GM11168 (cell line): ENCODE results near the gene SLC18A3.

Source experiments
- in situ Hi-C: fragments of 300-500 bp; cut with MboI; formaldehyde crosslinking; loops from one replicate; pipeline ENCODE4 v1.12.0; 2022; ENCODE audit warnings: low sequenced_read_pairs; ENCODE audit not compliant: unreplicated experiment

The SLC18A3 gene

DNA sequence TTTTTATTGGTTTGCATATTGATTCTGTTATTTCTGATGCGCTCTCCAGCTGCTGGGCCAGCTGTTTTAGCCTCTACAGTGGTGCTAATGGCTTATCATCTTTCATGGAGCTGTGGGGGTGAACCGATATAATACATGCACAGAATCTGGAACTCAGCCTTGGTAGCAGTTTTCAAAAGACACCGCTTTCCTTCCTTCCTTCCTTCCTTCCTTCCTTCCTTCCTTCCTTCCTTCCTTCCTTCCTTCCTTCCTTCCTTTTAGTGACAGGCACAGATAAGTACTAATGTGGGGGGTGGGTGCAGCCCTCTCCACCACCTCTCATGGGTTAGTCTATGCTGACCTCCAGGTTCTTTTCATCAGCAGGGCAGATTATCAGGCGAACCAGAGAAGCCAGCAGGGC is 37.4 kb downstream of the SLC18A3 start:
- in situ Hi-C loops = no loop called here

- in situ Hi-C loops = no loop called here
Observed at GRCh38 chr10:49647985-49648795, 38.1 kb downstream of the SLC18A3 start.

DNA sequence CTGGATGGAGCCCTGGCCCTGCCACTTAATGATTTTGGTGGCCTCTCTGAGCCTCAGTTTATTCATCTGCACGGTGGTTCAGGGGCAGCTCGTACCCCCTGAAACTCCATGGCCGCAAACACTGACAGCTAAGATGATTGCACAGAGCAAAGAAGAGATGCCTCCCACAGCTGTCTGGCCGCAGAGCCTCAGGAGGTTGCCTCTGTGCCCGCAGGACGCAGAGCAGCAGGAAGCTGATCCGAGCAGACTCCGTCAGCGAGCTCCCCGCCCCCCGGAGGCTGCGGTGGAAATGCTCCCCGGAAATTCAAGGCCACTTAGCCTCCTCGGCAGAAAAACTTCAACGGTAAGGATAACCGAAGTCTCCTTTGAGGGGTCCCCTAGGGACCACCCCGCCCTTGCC is 39.2 kb downstream of the SLC18A3 start:
- in situ Hi-C loops = no loop called here

- in situ Hi-C loops = no loop called here
Observed at GRCh38 chr10:49649936-49650723, 40.0 kb downstream of the SLC18A3 start.

GRCh38 chr10:49650724-49651034 is 40.6 kb downstream of the SLC18A3 start:
- in situ Hi-C loops = no loop called here

- in situ Hi-C loops = no loop called here
Observed at GRCh38 chr10:49651039-49651835, 41.1 kb downstream of the SLC18A3 start.

GRCh38 chr10:49651917-49652316 is 41.8 kb downstream of the SLC18A3 start:
- in situ Hi-C loops = no loop called here

GRCh38 chr10:49652421-49653272 is 42.5 kb downstream of the SLC18A3 start:
- in situ Hi-C loops = no loop called here

DNA sequence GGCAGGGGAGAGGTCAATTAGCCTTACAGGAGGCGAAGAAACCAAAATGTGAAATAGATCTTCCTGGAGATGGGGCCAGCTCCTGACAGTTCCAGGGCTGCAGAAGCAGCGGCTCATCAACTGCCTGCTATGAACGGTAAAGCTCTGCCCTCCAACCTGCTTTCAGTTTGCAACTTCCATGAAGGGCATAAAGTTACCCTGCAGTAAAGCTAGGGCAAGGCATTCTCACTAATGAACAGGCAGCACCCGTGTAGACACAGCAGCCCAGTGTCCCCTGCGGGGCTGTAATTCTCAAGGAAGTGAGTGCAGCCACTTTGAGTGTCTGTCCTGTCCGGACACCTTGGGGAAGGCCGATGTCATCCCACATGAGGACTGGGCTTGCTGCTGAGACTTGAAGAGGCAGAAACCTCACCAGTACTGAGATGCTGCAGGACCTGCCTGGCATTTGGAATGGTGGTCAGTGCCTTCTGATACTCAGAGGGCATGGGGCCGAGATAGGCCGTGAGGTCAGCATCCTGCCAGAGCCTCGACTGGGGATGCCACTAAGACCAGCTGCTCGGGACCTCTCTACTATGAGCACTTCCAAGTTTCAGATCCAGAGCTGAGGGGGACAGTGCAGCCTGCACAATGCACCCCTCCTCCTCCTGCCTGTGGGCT is 43.3 kb downstream of the SLC18A3 start:
- in situ Hi-C loops = no loop called here

- in situ Hi-C loops = no loop called here
Observed at GRCh38 chr10:49654036-49654693, 44.1 kb downstream of the SLC18A3 start.

DNA sequence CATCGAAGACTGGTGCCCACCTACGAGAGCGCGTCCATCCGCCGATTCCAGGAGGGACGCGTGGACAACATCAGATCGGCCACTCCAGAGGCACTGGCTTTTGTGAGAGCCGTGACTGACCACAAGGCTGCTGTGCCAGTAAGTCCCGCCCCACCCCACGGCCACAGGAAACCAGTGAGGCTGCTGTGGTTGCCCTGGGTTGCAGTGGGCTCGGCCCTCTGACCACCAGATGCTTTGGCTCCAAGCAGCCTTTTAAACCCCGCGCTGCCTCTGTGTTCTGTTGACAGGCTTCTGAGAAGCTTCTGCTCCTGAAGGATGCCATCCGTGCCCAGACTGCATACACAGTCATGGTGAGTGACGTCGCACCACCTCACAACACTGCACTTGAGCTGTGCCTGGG is 45.0 kb downstream of the SLC18A3 start:
- in situ Hi-C loops = no loop called here

DNA sequence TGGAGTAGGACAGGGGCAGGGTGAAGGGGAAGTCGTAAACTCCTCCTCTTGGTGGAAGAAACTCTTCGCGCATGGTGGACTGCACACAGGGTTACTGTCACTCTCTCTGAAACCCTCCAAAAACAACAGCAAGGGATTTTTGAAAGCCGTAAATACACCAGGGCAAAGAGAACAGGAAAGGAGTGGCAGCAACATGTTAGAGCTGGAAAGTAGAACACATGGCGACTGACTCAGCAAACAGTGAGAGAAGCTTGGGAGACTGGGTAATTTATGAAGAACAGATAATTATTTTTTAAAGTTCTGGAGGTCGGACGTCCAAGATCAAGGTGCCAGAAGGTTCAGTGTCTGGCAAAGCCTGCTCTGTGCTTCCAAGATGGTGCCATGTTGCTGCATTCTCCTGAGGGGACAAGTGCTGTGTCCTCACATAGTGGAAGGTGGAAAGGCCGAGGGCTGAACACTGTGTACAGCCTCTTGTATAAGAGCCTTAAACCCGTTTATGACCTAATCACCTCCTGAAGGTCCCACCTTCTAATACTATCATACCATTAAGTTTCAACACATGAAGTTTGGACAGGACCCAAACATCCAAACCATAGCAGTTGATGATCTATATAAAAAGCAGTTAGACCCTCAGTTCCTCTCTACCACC is 46.9 kb downstream of the SLC18A3 start:
- in situ Hi-C loops = no loop called here

- in situ Hi-C loops = no loop called here
Observed at GRCh38 chr10:49657606-49658005, 47.5 kb downstream of the SLC18A3 start.

DNA sequence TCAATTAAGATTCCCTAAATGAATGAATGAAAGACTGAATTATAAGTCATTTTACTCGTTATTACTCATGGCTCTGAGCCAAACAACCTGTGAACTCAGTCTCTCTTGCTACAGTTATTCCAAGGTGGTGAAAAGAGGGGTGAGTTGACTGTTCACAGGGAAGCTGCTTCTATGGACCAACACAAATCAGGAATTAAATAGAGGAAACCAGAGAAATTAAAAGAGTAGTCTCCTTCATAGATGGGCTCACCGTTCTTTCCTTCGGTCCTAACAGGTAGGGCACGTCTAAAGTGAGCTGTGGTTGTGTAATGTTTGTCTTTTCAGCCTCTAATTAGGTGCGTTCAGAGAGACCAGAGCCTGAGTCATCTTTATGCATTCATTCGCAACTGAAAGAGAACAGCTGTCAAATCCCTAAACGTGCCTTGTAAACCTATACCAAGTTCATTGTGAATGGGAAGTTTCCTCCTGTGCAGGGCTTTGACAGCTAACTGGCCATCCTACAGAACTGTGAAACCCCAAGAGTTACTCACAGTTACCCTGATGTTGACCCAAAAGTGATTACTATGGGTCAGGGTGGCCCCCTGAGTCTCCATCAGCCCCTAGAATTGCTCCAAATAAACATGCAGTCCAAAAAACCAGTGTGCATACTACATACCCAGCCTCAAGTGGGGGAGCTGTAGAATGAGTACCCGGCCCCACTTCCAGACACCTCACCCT is 51.2 kb downstream of the SLC18A3 start:
- in situ Hi-C loops = no loop called here
